ENCODE measurements around the gene DEF6. TPM values are rescaled to one million over a fixed set of nuclear protein-coding genes. Genes with fewer than 3 reads are reported as not detected.

The DEF6 gene
- total RNA-seq, 1 experiment from 2014 or later, result 5.6 TPM

- Histone ChIP-seq H3K79me1 (ENCODE audit: insufficient read depth, low read depth, low read length, poor library complexity, severe bottlenecking) (no peaks in the 10 kb centered on the region), H2AK5ac (ENCODE audit: insufficient read length, low read length) (no peak overlapping the region), H3K56ac (ENCODE audit: insufficient read length, low read depth, low read length) (no peak overlapping the region), H2BK12ac (ENCODE audit: insufficient read length, low read depth, low read length) (no peak overlapping the region), H4K91ac (ENCODE audit: insufficient read length, low read depth, low read length) (no peak overlapping the region), H3T11ph (ENCODE audit: low read length) (no peak overlapping the region), H3K4me1 (ENCODE audit: insufficient read depth, low read length) (no peaks in the 10 kb centered on the region), H2BK5ac (ENCODE audit: insufficient read length, low read length) (no peak overlapping the region), H3K9ac (ENCODE audit: extremely low read depth, insufficient read length, low read length) (no peak overlapping the region), H4K5ac (ENCODE audit: insufficient read length, low read depth, low read length) (no peak overlapping the region), H3K4me2 (ENCODE audit: insufficient read depth, insufficient read length, low read length) (no peak overlapping the region), H3K27ac (ENCODE audit: insufficient read length, low read depth, low read length) (no peak overlapping the region), H4K8ac (replicated peaks; ENCODE audit: insufficient read length, low read depth, low read length) (no peak overlapping the region), H3K79me2 (ENCODE audit: insufficient read depth, low read length) (no peaks in the 10 kb centered on the region), H4K20me1 (ENCODE audit: control insufficient read depth, insufficient read depth, insufficient read length) (no peaks in the 10 kb centered on the region), H3K23me2 (ENCODE audit: insufficient read length, low read depth, low read length, poor library complexity, severe bottlenecking) (no peaks in the 10 kb centered on the region), H3K27me3 (ENCODE audit: insufficient read depth, low read length) (no peaks in the 10 kb centered on the region), H3K4ac (ENCODE audit: low read depth, low read length) (no peak overlapping the region), H2BK20ac (ENCODE audit: low read depth, low read length, poor library complexity, severe bottlenecking) (no peak overlapping the region), H2BK15ac (ENCODE audit: low read depth, low read length) (no peak overlapping the region), H3K18ac (ENCODE audit: insufficient read length, low read depth, low read length) (no peak overlapping the region), H3K9me3 (ENCODE audit: control insufficient read depth, low read depth, low read length) (no peaks in the 10 kb centered on the region), H3K14ac (ENCODE audit: insufficient read depth, low read length) (no peak overlapping the region), H3K23ac (ENCODE audit: insufficient read length, low read depth, low read length) (no peak overlapping the region), H2AFZ (ENCODE audit: low read length) (no peak overlapping the region), H2BK120ac (ENCODE audit: low read depth, low read length, poor library complexity, severe bottlenecking) (no peak overlapping the region)
- TF ChIP-seq CTCF (conservative IDR thresholded peaks at IDR 0.05), result no peak
- WGBS (ENCODE audit: extremely low coverage, insufficient read length, low lambda C conversion rate), result no CpG with 5 or more reads among the region's 4 CpGs
- Mint-ChIP-seq H3K27me3 (ENCODE audit: low read depth) (no peaks in the 10 kb centered on the region; the same call in 1 of the 2 replicates), H3K4me1 (peaks cover 0 to 2% of the 10 kb centered on the region in 2 experiments; a peak in 1 of 4 replicates), H3K9me3 (no peaks in the 10 kb centered on the region), H3K36me3 (ENCODE audit: insufficient read depth in 1 of 3, low read depth in 3 of 3) (peaks cover 0 to under 1% (median 0%) of the 10 kb centered on the region in 3 experiments; a peak in 1 of 7 replicates), H3K27ac (no peak overlapping the region), H3K4me3 (no peak overlapping the region)
- DNase-seq, result no peak
Measured at GRCh38 chr6:35275744-35276260, 21.8 kb upstream of the DEF6 start.
